Anterior cingulate cortex (tissue), 58 donors: ENCODE measurements around the gene RCVRN.
A peak's percentile ranks its signal among the peaks of the same experiment; 100 is the strongest.

Experiments used
- DNase-seq, 58 donors: peaks; one replicate each; lab custom pipeline; 2025; lab: John Stamatoyannopoulos, UW

Gene RCVRN

GRCh38 chr17:9900044-9900594, 5.0 kb downstream of the RCVRN start:
- DNase-seq = no peak

- DNase-seq = no peak
These were observed 5.6 kb downstream of the RCVRN start for GRCh38 chr17:9899280-9900043.

- no peak for DNase-seq
These were observed 6.3 kb downstream of the RCVRN start for GRCh38 chr17:9898812-9899211.

- no peak for DNase-seq
These were observed 7.6 kb downstream of the RCVRN start for GRCh38 chr17:9897372-9897968.

- DNase-seq = no peak
These were observed 9.1 kb downstream of the RCVRN start for GRCh38 chr17:9895923-9896322.

- DNase-seq = no peak
These were observed 10.8 kb downstream of the RCVRN start for GRCh38 chr17:9894231-9894630.

- DNase-seq = no peak
These were observed 11.6 kb downstream of the RCVRN start for GRCh38 chr17:9893411-9894012.

- no peak for DNase-seq
These were observed 14.9 kb downstream of the RCVRN start for GRCh38 chr17:9890124-9890523.

GRCh38 chr17:9887508-9887907, 17.6 kb downstream of the RCVRN start:
- no peak for DNase-seq

GRCh38 chr17:9886141-9886930, 18.7 kb downstream of the RCVRN start:
- peak in 26 of 58 donors; percentile 15 to 80 (median 36) for DNase-seq

- DNase-seq = no peak
These were observed 21.6 kb downstream of the RCVRN start for GRCh38 chr17:9883451-9883850.

- DNase-seq = peak in 1 of 58 donors; percentile 7
These were observed 24.5 kb downstream of the RCVRN start for GRCh38 chr17:9880582-9880999.

GRCh38 chr17:9878786-9879525, 26.1 kb downstream of the RCVRN start:
- DNase-seq = no peak

GRCh38 chr17:9878356-9878755, 26.7 kb downstream of the RCVRN start:
- no peak for DNase-seq

GRCh38 chr17:9875441-9875840, 29.6 kb downstream of the RCVRN start:
- DNase-seq = peak in 5 of 58 donors; percentile 19 to 48 (median 21)

GRCh38 chr17:9874722-9875121, 30.3 kb downstream of the RCVRN start:
- no peak for DNase-seq

GRCh38 chr17:9872852-9873251, 32.2 kb downstream of the RCVRN start:
- DNase-seq = no peak

GRCh38 chr17:9868552-9868951, 36.5 kb downstream of the RCVRN start:
- DNase-seq = no peak

- no peak for DNase-seq
These were observed 39.5 kb downstream of the RCVRN start for GRCh38 chr17:9865586-9865985.

GRCh38 chr17:9862949-9863348, 42.1 kb downstream of the RCVRN start:
- no peak for DNase-seq
